OCI-LY3 (cell line): ENCODE measurements around the gene GZMM.

Source experiments
- H2AFZ ChIP-seq: fragments of 200-600, 300-600 bp; shearing (Covaris generic); 2 replicates; pipeline ENCODE4 v1.6.0; 2014; ENCODE audit warnings: antibody characterized with exemption, low read depth, low read length
- H3K27ac ChIP-seq: fragments of 200-600, 300-600 bp; sonication (generic); 2 replicates; pipeline ENCODE4 v1.5.1; 2014; ENCODE audit warnings: mild to moderate bottlenecking, low read length, moderate library complexity, mixed read lengths
- H3K27me3 ChIP-seq: fragments of 200-600, 300-600 bp; sonication (generic); 2 replicates; pipeline ENCODE4 v1.6.1; 2014; ENCODE audit warnings: low read depth, low read length, mixed read lengths
- H3K36me3 ChIP-seq: fragments of 200-600, 300-600 bp; sonication (generic); replicated peaks from 2 replicates; pipeline ENCODE3; 2014; ENCODE audit warnings: low read depth, low read length, mixed read lengths
- H3K4me1 ChIP-seq: fragments of 300-600, 200-600 bp; sonication (generic); 2 replicates; pipeline ENCODE4 v1.6.1; 2014; ENCODE audit warnings: low read length, mixed read lengths
- H3K4me2 ChIP-seq: fragments of 200-600, 300-600 bp; sonication (generic); 2 replicates; pipeline ENCODE4 v1.6.1; 2014; ENCODE audit warnings: low read length, mixed read lengths
- H3K4me3 ChIP-seq: fragments of 300-600, 200-600 bp; sonication (generic); 2 replicates; pipeline ENCODE4 v1.5.1; 2014; ENCODE audit warnings: antibody characterized with exemption, mild to moderate bottlenecking, low read length, moderate library complexity
- H3K79me2 ChIP-seq: fragments of 300-600, 200-600 bp; shearing (Covaris generic); 2 replicates; pipeline ENCODE4 v1.6.1; 2014; ENCODE audit warnings: mild to moderate bottlenecking, low read length, mixed read lengths
- H3K9ac ChIP-seq: fragments of 300-600, 200-600 bp; shearing (Covaris generic); 2 replicates; pipeline ENCODE4 v1.6.0; 2014; ENCODE audit warnings: mild to moderate bottlenecking, low read length, moderate library complexity
- H3K9me3 ChIP-seq: fragments of 200-600, 300-600 bp; shearing (Covaris generic); 2 replicates; pipeline ENCODE4 v1.6.1; 2014; ENCODE audit warnings: low read length, mixed read lengths; ENCODE audit not compliant: insufficient read depth
- H4K20me1 ChIP-seq: fragments of 200-600, 300-600 bp; sonication (generic); 2 replicates; pipeline ENCODE4 v1.6.1; 2016; ENCODE audit warnings: low read length, mixed read lengths; ENCODE audit not compliant: insufficient read depth
- EZH2phosphoT487 ChIP-seq: fragments of 200-600 bp; shearing (Covaris generic); IDR thresholded peaks from 2 replicates; pipeline ENCODE4 v1.6.1; 2018; ENCODE audit warnings: antibody characterized with exemption, mixed run types, low read depth
- TF ChIP-seq, protein P1 (sequence below): fragments of 200-600, 300-600 bp; sonication (generic); IDR thresholded peaks from 2 replicates; pipeline ENCODE4 v1.5.1; 2014; ENCODE audit warnings: antibody characterized with exemption, low read length, low read depth

GZMM gene

DNA sequence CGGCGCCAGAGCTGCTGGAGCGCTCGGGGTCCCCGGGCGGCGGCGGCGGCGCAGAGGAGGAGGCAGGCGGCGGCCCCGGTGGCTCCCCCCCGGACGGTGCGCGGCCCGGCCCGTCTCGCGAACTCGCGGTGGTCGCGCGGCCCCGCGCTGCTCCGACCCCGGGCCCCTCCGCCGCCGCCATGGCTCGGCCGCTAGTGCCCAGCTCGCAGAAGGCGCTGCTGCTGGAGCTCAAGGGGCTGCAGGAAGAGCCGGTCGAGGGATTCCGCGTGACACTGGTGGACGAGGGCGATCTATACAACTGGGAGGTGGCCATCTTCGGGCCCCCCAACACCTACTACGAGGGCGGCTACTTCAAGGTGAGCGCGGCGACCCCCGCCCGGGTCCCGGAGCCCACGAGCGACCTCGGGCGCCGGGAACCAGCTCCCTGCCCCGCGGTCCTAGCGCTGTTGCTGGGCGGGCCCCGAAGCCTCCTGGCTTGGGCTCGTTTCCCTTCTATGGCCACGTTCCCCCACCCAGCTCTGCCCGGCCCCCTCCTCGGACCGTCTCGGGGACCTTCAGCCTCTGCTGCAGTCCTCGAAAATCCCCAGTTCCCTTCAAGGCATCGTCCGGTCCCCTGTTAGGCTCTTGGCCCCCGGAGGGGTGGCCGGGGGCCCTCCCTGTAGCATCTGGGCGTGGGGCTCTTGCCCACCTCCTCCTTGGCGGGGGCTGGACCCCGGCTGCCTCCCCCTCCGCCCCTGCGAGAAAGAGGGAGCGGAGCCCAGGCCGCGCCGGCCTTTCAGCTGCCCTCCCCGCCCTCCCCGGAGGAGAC lies 11.9 kb upstream of the GZMM start, which contains the start of gene CDC34:
CDC34 (plus strand) TSS at position 8 of the 808 bp plus-strand sequence; CDS start at position 180, 172 bp downstream.
- H3K4me3 ChIP-seq, result peak within 1 kb of the TSS; percentile 93
- peak within 1 kb of the TSS; percentile 75 for H2AFZ ChIP-seq
- H3K27ac ChIP-seq, result peak within 1 kb of the TSS; percentile 51

DNA sequence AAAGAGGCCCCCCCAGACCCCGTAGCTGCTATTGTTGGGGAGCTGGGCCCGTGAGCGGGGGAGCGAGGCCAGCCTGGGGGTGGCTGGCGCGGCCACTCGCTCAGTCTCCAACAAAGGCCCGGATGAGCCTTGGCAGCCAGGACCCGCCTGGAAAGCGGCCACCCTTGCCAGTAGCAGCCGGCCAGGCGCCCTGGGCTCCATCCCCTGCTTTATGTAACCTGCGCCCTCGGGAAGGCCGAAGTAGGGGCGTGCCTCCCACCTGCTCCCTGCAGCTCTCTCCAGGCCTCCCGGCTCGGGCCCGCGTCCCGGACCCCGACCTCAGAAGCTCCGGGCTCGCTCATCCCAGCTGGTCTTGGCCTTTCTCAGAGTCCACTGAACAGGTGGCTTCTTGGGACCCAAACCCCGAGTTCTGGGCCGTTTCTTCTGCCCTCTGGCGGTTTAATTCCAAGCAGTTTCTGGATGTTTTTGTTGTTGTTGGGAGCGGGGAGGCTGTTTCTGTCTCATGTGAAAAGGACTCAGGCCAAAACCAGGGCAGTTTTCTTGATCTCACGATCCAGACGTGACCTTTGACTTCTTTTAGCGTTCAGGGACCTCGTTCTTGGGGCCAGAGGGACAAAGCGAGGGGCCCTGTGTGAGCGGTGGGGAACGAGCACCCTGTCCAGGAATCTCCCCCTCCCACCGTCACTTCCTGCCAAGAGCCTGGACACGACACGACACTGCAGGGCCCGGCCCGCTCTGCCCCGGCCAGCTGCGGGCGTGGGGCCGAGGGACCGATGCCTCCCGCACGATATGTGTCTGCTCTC lies 11.1 kb upstream of the GZMM start:
- Histone ChIP-seq H3K79me2 (peaks cover 41% of the 10 kb centered on the region), H2AFZ (no peak overlapping the region), H3K27me3 (no peaks in the 10 kb centered on the region), H3K9ac (peak overlapping the region; percentile 87), H3K27ac (peak overlapping the region; percentile 42; the same call in 1 of the 2 replicates), H3K9me3 (no peaks in the 10 kb centered on the region), H3K4me3 (peak overlapping the region; percentile 93), H3K36me3 (peaks cover 11% of the 10 kb centered on the region), H3K4me2 (peak overlapping the region; percentile 69), H4K20me1 (peaks cover 21% of the 10 kb centered on the region), H3K4me1 (peaks cover 11% of the 10 kb centered on the region)
- TF ChIP-seq, protein P1, sequence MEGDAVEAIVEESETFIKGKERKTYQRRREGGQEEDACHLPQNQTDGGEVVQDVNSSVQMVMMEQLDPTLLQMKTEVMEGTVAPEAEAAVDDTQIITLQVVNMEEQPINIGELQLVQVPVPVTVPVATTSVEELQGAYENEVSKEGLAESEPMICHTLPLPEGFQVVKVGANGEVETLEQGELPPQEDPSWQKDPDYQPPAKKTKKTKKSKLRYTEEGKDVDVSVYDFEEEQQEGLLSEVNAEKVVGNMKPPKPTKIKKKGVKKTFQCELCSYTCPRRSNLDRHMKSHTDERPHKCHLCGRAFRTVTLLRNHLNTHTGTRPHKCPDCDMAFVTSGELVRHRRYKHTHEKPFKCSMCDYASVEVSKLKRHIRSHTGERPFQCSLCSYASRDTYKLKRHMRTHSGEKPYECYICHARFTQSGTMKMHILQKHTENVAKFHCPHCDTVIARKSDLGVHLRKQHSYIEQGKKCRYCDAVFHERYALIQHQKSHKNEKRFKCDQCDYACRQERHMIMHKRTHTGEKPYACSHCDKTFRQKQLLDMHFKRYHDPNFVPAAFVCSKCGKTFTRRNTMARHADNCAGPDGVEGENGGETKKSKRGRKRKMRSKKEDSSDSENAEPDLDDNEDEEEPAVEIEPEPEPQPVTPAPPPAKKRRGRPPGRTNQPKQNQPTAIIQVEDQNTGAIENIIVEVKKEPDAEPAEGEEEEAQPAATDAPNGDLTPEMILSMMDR, result peak; percentile 64
- no peak for TF ChIP-seq EZH2phosphoT487

More for the DNA sequence above, 11.9 kb upstream of the GZMM start, which contains the start of gene CDC34:
- peak within 1 kb of the TSS; percentile 72 for H3K4me2 ChIP-seq
- peaks cover 21% of the 10 kb centered on the region for H4K20me1 ChIP-seq
- peaks cover 11% of the 10 kb centered on the region for H3K4me1 ChIP-seq
- peak within 1 kb of the TSS; percentile 87 for H3K9ac ChIP-seq
- 0 out of 2 replicates have a peak, but pooled peaks cover under 1% of the 10 kb centered on the region for H3K27me3 ChIP-seq
- no peaks in the 10 kb centered on the region for H3K9me3 ChIP-seq
- no peak for TF ChIP-seq EZH2phosphoT487
- TF ChIP-seq, protein P1, result no peak
- peaks cover 41% of the 10 kb centered on the region for H3K79me2 ChIP-seq
- H3K36me3 ChIP-seq, result peaks cover 9% of the 10 kb centered on the region

DNA sequence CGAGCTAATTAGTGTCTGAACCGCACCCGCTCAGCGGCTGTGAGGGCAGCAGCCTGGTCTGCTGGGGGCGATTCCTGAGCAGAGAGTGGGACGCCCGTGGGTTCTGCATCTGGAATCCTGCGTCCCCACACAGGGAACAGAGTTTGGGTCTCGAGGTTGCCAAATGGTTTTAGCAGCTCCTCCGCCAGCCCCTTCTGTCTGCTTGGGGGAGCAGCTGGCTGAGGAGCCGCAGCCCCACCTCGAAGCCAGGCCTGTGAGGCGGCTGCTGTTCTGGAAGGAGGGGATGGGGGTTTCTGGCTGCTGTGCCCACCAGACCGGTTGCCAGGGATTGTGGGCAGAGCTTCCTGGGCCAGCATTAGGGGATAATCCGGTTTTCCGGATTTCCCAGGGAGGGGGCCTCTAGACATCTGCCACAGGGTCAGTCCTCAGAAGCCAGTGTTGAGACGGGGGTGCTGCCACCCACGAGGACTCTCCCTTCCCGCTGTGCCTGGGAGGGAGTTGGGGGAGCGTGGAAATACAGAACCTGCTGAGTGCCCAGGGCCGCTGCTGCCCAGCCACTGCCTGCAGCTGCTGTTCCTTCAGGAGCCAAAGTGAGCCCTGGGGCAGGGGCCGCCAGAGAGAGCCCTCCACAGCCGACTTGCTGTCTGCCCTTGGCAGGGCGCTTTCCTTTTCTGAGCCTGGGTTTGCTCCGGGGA lies 10.3 kb upstream of the GZMM start:
- TF ChIP-seq, protein P1, result no peak
- TF ChIP-seq EZH2phosphoT487, result no peak
- Histone ChIP-seq H3K27ac (no peak overlapping the region), H3K9ac (peak overlapping the region; percentile 87; the same call in 1 of the 2 replicates), H3K4me1 (peaks cover 11% of the 10 kb centered on the region), H3K79me2 (peaks cover 41% of the 10 kb centered on the region), H3K9me3 (no peaks in the 10 kb centered on the region), H3K27me3 (no peaks in the 10 kb centered on the region), H3K4me3 (peak overlapping the region; percentile 93), H3K4me2 (peak overlapping the region; percentile 69), H3K36me3 (peaks cover 14% of the 10 kb centered on the region), H4K20me1 (peaks cover 21% of the 10 kb centered on the region), H2AFZ (no peak overlapping the region)
